Heart left ventricle (tissue), 13 donors: ENCODE data around the gene EML6.
"Not testable (repeated sequence)": the region's sequence is repeated elsewhere in the genome, so short reads cannot be mapped to it uniquely, and the experiment has no call there.

Source experiments
- CTCF ChIP-seq, 12 donors: fragments of 200-600 bp; sonication (generic) in 4 of 12; IDR thresholded peaks; one replicate each; pipeline versions ENCODE4 v1.5.0 to v1.8.0; 2018 to 2022; ENCODE audit warnings: antibody characterized with exemption in 12 of 12, mild to moderate bottlenecking in 5 of 12
- POLR2A ChIP-seq, 2 donors: fragments of 450-650 bp; IDR thresholded peaks; one replicate each; pipeline ENCODE4 v1.6.1; 2017; ENCODE audit warnings: antibody characterized with exemption in 2 of 2, mild to moderate bottlenecking in 2 of 2, moderate library complexity in 2 of 2
- donor health status: ischemic (EF 13 %, LVEDD 7.1; RV severe dilation, severe dysfunction).
- donor health status: DM: no; HTN: yes; CAD: no.
- donor health status: DM: no; HTN: no; CAD: no.
- donor health status: ischemic (EF 25% LVEDD 6.9; RV normal size, moderate dysfunction).
- donor health status: ischemic (EF 25% LVEDD 5.7; RV mildly dilated, moderate dysfunction).
- donor health status: ischemic (EF 35%, LVEDD 5.7; RV mildly dilated, moderate dysfunction).
- donor health status: nonischemic (EF 11% LVEDD 7.7; RV severe dilation, severe dysfunction).
- donor health status: DM: yes; HTN: yes; CAD: no.
- donor health status: PGD.
- donor health status: ischemic (EF 29% LVEDD 5.4; RV normal size, mild dysfunction).
- donor health status: nonischemic (EF 23%, LVEDD 6.1; RV moderate dilation, normal function).

GRCh38 chr2:54990694-54991093 is 267.2 kb downstream of the EML6 start:
- TF ChIP-seq CTCF, POLR2A (IDR thresholded peaks at IDR 0.05): not testable (repeated sequence)
